ENCODE results near the gene ALDH4A1. TPM values are rescaled to one million over a fixed set of nuclear protein-coding genes. Genes with fewer than 3 reads are reported as not detected.
A peak's percentile ranks its signal among the peaks of the same experiment; 100 is the strongest.

ALDH4A1 gene
- total and polyA plus RNA-seq, 12 donors = 12.7 to 60.8 (median 36.6) TPM

DNA sequence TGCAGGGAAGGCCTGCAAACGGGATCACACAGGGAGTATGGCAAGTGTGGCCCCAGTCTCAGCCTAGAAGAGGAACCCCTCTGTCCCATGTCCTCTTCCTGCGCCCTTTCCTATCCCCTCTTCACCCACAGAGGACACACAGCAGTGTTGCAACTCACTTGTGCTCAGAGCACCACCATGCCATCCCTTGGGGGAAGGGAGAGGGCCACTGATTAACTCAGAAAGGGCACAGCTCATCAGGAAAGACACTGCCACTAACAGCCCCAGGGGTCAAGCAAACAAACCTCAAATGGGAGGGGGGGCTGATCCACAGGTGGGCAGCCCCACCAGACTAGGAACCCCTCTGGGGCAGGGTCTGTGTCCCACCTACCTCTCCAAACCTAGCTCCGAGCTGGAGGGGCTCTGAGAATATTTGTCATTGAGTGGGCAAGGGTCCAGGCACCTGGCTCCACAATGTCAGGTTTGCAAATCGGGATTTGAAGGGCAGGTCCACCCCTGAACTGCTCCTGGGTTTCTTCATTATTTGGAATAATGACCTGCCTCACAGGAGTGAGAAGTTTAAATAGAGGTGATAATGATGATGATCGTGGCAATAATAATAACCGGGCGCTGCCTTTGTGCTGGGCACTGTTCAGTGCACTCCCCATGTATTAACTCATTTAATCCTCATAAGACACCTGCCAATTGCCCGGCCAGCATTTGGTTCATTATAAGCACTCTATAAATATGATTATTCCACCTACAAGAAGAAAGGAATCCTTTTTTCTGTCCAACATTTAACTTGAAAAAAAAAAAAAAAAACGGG, 1.0 kb downstream of the ALDH4A1 start:
- DNase-seq (no peak), ATAC-seq (no peak)
- WGBS, 2 donors = 53 to 57% methylated on average over 9 of the region's 9 CpGs
- peak overlapping the region in 2 of 10 donors; percentile 94 for H3K27ac ChIP-seq
- TF ChIP-seq, protein P1, sequence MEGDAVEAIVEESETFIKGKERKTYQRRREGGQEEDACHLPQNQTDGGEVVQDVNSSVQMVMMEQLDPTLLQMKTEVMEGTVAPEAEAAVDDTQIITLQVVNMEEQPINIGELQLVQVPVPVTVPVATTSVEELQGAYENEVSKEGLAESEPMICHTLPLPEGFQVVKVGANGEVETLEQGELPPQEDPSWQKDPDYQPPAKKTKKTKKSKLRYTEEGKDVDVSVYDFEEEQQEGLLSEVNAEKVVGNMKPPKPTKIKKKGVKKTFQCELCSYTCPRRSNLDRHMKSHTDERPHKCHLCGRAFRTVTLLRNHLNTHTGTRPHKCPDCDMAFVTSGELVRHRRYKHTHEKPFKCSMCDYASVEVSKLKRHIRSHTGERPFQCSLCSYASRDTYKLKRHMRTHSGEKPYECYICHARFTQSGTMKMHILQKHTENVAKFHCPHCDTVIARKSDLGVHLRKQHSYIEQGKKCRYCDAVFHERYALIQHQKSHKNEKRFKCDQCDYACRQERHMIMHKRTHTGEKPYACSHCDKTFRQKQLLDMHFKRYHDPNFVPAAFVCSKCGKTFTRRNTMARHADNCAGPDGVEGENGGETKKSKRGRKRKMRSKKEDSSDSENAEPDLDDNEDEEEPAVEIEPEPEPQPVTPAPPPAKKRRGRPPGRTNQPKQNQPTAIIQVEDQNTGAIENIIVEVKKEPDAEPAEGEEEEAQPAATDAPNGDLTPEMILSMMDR (IDR thresholded peaks at IDR 0.05) = no peak
- intact Hi-C loops (cut with DNase I) = loop anchor here in 4 of 10 donors (10.0 kb wide), 3 partner anchors 53 to 343 kb away; partner anchors contain the start of gene IFFO2 (in 2 of the 4)
- peaks cover 4 to 28% (median 21%) of the 10 kb centered on the region in 9 donors for H3K4me1 ChIP-seq
- H3K4me3 ChIP-seq = peak overlapping the region; percentile 68 to 96 (median 81)
- H3K36me3 ChIP-seq = peaks cover 0 to 10% (median 0%) of the 10 kb centered on the region in 9 donors
- H3K27me3 ChIP-seq = no peaks in the 10 kb centered on the region
- H3K9me3 ChIP-seq = no peaks in the 10 kb centered on the region

DNA sequence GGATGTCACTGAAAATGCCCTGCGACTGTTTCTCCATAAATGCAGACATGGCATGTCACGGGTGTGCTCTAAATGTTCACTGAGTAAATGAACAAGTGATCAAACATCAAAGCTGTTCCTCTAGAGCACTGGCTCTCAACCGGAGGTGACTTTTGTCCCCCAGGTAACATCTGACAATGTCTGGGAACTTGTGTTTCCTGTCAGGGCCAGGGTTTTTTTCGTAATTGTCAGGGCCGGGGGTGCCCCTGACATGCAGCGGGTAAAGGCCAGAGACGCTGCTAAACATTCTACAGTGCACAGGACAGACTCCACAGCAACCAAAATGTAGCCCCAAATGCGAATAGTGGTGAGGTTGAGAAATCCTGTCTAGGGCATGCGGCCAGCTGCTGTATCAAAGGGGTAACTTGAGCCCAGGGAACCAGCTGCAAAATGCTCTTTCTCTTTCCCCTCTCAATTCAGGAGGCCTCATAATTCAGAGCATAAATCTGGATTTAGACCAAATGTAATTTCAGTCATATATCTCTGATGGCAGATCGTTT, 2.0 kb downstream of the ALDH4A1 start:
- Histone ChIP-seq H3K9me3 (no peaks in the 10 kb centered on the region), H3K4me3 (no peak overlapping the region), H3K4me1 (peaks cover 4 to 28% (median 19%) of the 10 kb centered on the region in 9 donors), H3K36me3 (peaks cover 0 to 10% (median 0%) of the 10 kb centered on the region in 9 donors), H3K27ac (no peak overlapping the region), H3K27me3 (no peaks in the 10 kb centered on the region)
- no peak for DNase-seq
- ATAC-seq = no peak
- WGBS, 2 donors = 85 to 89% methylated on average over 10 of the region's 10 CpGs
- TF ChIP-seq, protein P1 (IDR thresholded peaks at IDR 0.05) = no peak
- intact Hi-C loops (cut with DNase I) = loop anchor here in 4 of 10 donors (10.0 kb wide), 3 partner anchors 54 to 344 kb away; partner anchors contain the start of gene IFFO2 (in 2 of the 4)

DNA sequence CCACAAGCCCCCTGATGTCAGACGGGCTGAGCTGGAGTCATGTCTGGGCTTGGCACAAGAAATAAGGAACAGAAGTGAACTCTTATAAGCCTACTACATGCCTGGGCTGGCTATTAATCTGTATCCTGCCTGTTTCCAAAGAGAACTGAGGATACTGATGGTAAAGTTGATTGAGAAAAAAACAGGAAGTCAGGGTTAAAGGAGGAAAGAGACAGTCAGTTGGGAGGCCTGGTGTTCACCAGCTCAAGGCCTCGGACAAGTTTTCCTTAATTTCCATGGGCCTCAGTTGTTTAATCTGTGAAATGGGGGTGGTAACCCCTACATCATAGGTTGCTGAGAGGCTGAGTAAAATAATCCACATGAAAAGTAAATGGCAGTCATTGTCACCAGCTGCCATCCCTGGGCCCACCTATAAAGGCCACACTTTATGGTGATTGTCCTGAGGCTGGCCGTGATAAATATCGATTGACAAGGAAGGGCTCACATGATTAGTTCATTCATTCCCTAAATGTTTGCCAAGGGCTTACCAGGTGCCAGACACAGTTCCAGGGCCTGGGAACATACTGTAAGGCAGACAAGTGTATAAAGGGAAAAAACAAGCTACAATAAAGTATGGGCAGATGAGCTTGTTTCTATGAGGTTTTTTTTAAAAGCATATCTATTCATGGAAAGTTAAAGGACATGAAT, 2.8 kb downstream of the ALDH4A1 start:
- DNase-seq (no peak), ATAC-seq (no peak)
- intact Hi-C loops (cut with DNase I) = loop anchor here in 4 of 10 donors (10.0 kb wide), 3 partner anchors 55 to 345 kb away; partner anchors contain the start of gene IFFO2 (in 2 of the 4)
- Histone ChIP-seq H3K27me3 (no peaks in the 10 kb centered on the region), H3K4me3 (no peak overlapping the region), H3K27ac (no peak overlapping the region), H3K9me3 (no peaks in the 10 kb centered on the region), H3K4me1 (peaks cover 4 to 32% (median 21%) of the 10 kb centered on the region in 9 donors), H3K36me3 (peaks cover 0 to 10% (median 0%) of the 10 kb centered on the region in 9 donors)
- WGBS, 2 donors = 82 to 85% methylated on average over 4 of the region's 4 CpGs
- TF ChIP-seq, protein P1 (IDR thresholded peaks at IDR 0.05) = no peak

GRCh38 chr1:18898567-18898966, 3.8 kb downstream of the ALDH4A1 start:
- no peak overlapping the region for H3K4me3 ChIP-seq
- no peaks in the 10 kb centered on the region for H3K27me3 ChIP-seq
- 89 to 94% methylated on average over 8 of the region's 8 CpGs for WGBS, 2 donors
- no peak overlapping the region for H3K27ac ChIP-seq
- DNase-seq (no peak), ATAC-seq (no peak)
- peaks cover 0 to 10% (median 0%) of the 10 kb centered on the region in 9 donors for H3K36me3 ChIP-seq
- intact Hi-C loops (cut with DNase I) = no loop called here
- TF ChIP-seq, protein P1 (IDR thresholded peaks at IDR 0.05) = no peak
- no peaks in the 10 kb centered on the region for H3K9me3 ChIP-seq
- peaks cover 4 to 35% (median 24%) of the 10 kb centered on the region in 9 donors for H3K4me1 ChIP-seq
